A172 (cell line): Measurements from ENCODE around the gene WNT9B. TPM values are rescaled to one million over a fixed set of nuclear protein-coding genes. Genes with fewer than 3 reads are reported as not detected.

ENCODE experiments used
- total RNA-seq: library from RNA; depleted of rRNA; stranded (reverse); fragments of >200 nt; shearing (Covaris generic); gene quantifications from 2 replicates; pipeline ENCODE4 v1.2.3, GENCODE V29; 2014; rRNA removed

WNT9B gene
- total RNA-seq, 1 experiment from 2014 or later, result not detected

Other genes with a start within 250 kb of the WNT9B start
- gene WNT3, start 32.9 kb upstream of the WNT9B start, total RNA-seq, result 5.3 and 6.0 TPM in 2 replicates
- gene GOSR2, start 71.6 kb downstream of the WNT9B start, total RNA-seq, result 41.0 and 50.4 TPM in 2 replicates
- gene RPRML, start 127.7 kb downstream of the WNT9B start, total RNA-seq, result not detected in 2 replicates